ENCODE measurements around the gene KCND3.

- TF ChIP-seq CTCF (optimal IDR thresholded peaks at IDR 0.05 in 1 of 3, IDR thresholded peaks at IDR 0.05 in 1 of 3, conservative IDR thresholded peaks at IDR 0.05 in 1 of 3; ENCODE audit: extremely low read depth in 1 of 3, insufficient read depth in 2 of 3, low read length in 3 of 3) (no peak), EZH2 (IDR thresholded peaks at IDR 0.05; ENCODE audit: low read length) (no peak)
These were observed 52.2 kb downstream of the KCND3 start for GRCh38 chr1:111937147-111937725.

Measured in keratinocyte (primary cell).